Tibial artery (tissue), 4 donors: ENCODE results near the gene RBM10.

ENCODE experiments used
- DNase-seq, 2 donors: peaks; one replicate each; pipeline ENCODE4 v3.0.0-alpha.2; 2019
- H3K27ac ChIP-seq, 2 donors: fragments of 200-600 bp; sonication (generic) in 1 of 2; 1 replicate in 1 of 2; 2 replicates in 1 of 2; pipeline ENCODE4 v1.5.1; 2018 to 2019; ENCODE audit warnings: mild to moderate bottlenecking in 1 of 2
- H3K27me3 ChIP-seq, 2 donors: fragments of 200-600 bp; sonication (generic) in 1 of 2; one replicate each; pipeline versions ENCODE4 v1.5.1 to v1.6.0; 2016 to 2019
- H3K36me3 ChIP-seq, 3 donors: fragments of 200-600 bp; sonication (generic) in 2 of 3; one replicate each; pipeline ENCODE4 v1.5.1; 2016 to 2019; ENCODE audit warnings: mild to moderate bottlenecking in 2 of 3
- H3K4me1 ChIP-seq, 4 donors: fragments of 200-600 bp; sonication (generic) in 2 of 4; 1 replicate in 3 of 4; 2 replicates in 1 of 4; pipeline ENCODE4 v1.5.1; 2016 to 2019
- H3K4me3 ChIP-seq, 2 donors: fragments of 200-600 bp; sonication (generic) in 1 of 2; 1 replicate in 1 of 2; 2 replicates in 1 of 2; pipeline ENCODE4 v1.5.1; 2018 to 2019; ENCODE audit warnings: mild to moderate bottlenecking in 2 of 2
- H3K9me3 ChIP-seq, 3 donors: fragments of 200-600 bp; sonication (generic) in 1 of 3; one replicate each; pipeline ENCODE4 v1.5.1; 2016 to 2019
- CTCF ChIP-seq, 2 experiments: fragments of 200-600 bp in 1 of 2; fragments of 450-650 bp in 1 of 2; IDR thresholded peaks; one replicate each; pipeline ENCODE4 v1.5.1; 2017 to 2019; ENCODE audit warnings: antibody characterized with exemption in 2 of 2, mild to moderate bottlenecking in 1 of 2, moderate library complexity in 1 of 2
- intact Hi-C: fragments of 100-400 bp; cut with DNase I; formaldehyde crosslinking; loops from one replicate; pipeline ENCODE4 v1.15.0; 2023; ENCODE audit warnings: low total_unique reads

RBM10 gene

GRCh38 chrX:47172549-47172948 lies 27.5 kb downstream of the RBM10 start:
- H3K4me3 ChIP-seq: no peak overlapping the region
- no peak for TF ChIP-seq CTCF (IDR thresholded peaks at IDR 0.05)
- H3K9me3 ChIP-seq: no peaks in the 10 kb centered on the region
- H3K27me3 ChIP-seq: no peaks in the 10 kb centered on the region
- no peak for DNase-seq
- H3K36me3 ChIP-seq: peaks cover 8 to 81% (median 77%) of the 10 kb centered on the region in 3 donors
- intact Hi-C loops: no loop called here
- no peak overlapping the region for H3K27ac ChIP-seq
- H3K4me1 ChIP-seq: no peaks in the 10 kb centered on the region

GRCh38 chrX:47172971-47173792 lies 28.2 kb downstream of the RBM10 start:
- no peak for TF ChIP-seq CTCF (IDR thresholded peaks at IDR 0.05)
- H3K4me1 ChIP-seq: no peaks in the 10 kb centered on the region
- H3K4me3 ChIP-seq: no peak overlapping the region
- H3K9me3 ChIP-seq: no peaks in the 10 kb centered on the region
- H3K27me3 ChIP-seq: no peaks in the 10 kb centered on the region
- H3K27ac ChIP-seq: no peak overlapping the region
- intact Hi-C loops: no loop called here
- DNase-seq: no peak
- H3K36me3 ChIP-seq: peaks cover 14 to 87% (median 83%) of the 10 kb centered on the region in 3 donors

- Histone ChIP-seq H3K9me3 (no peaks in the 10 kb centered on the region), H3K27me3 (no peaks in the 10 kb centered on the region), H3K36me3 (peaks cover 15 to 96% (median 90%) of the 10 kb centered on the region in 3 donors), H3K27ac (no peak overlapping the region), H3K4me1 (peaks cover 0 to 6% (median 0%) of the 10 kb centered on the region in 4 donors), H3K4me3 (no peak overlapping the region)
- DNase-seq: no peak
- no peak for TF ChIP-seq CTCF (IDR thresholded peaks at IDR 0.05)
- intact Hi-C loops: no loop called here
Observed at GRCh38 chrX:47174376-47174775, 29.4 kb downstream of the RBM10 start.

GRCh38 chrX:47174846-47175587 lies 30.0 kb downstream of the RBM10 start:
- Histone ChIP-seq H3K36me3 (peaks cover 15 to 96% (median 90%) of the 10 kb centered on the region in 3 donors), H3K9me3 (no peaks in the 10 kb centered on the region), H3K27ac (no peak overlapping the region), H3K27me3 (no peaks in the 10 kb centered on the region), H3K4me1 (peaks cover 0 to 10% (median 0%) of the 10 kb centered on the region in 4 donors), H3K4me3 (no peak overlapping the region)
- no peak for DNase-seq
- TF ChIP-seq CTCF (IDR thresholded peaks at IDR 0.05): no peak
- intact Hi-C loops: no loop called here

- H3K4me3 ChIP-seq: no peak overlapping the region
- no peak for TF ChIP-seq CTCF (IDR thresholded peaks at IDR 0.05)
- H3K36me3 ChIP-seq: peaks cover 14 to 95% (median 90%) of the 10 kb centered on the region in 3 donors
- H3K9me3 ChIP-seq: no peaks in the 10 kb centered on the region
- no peak for DNase-seq
- intact Hi-C loops: no loop called here
- H3K27ac ChIP-seq: no peak overlapping the region
- H3K27me3 ChIP-seq: no peaks in the 10 kb centered on the region
- peaks cover 0 to 10% (median 0%) of the 10 kb centered on the region in 4 donors for H3K4me1 ChIP-seq
Observed at GRCh38 chrX:47175588-47175980, 30.6 kb downstream of the RBM10 start.
